ENCODE measurements around the gene TRMO. TPM values are rescaled to one million over a fixed set of nuclear protein-coding genes. Genes with fewer than 3 reads are reported as not detected.
A peak's percentile ranks its signal among the peaks of the same experiment; 100 is the strongest.

TRMO gene
- total and polyA plus RNA-seq, 7 donors = 6.7 to 13.9 (median 9.2) TPM

DNA sequence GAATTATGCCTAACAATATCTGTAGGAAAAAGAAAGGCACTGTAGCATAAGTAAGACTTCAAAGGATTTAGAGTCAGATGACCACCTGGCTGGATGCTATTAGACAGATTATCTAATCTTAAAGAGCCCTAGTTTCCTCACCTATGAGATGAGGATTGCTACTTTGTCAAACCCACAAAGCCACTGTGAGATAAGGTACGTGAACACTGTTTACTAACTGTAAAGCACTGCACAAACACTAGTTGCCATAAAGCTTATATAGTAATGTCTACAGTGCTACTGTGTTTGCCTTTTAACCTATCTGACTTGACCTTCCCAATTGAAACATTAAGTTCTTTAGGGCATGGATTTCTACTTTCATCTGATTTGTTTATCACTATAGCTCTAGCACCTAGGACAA, 10.3 kb downstream of the TRMO start:
- ATAC-seq (no peak), DNase-seq (no peak)
- H3K9me3 ChIP-seq = no peaks in the 10 kb centered on the region
- 95 to 97% (median 95%) methylated on average over 1 of the region's 1 CpG for WGBS, 3 donors
- TF ChIP-seq, protein P1, sequence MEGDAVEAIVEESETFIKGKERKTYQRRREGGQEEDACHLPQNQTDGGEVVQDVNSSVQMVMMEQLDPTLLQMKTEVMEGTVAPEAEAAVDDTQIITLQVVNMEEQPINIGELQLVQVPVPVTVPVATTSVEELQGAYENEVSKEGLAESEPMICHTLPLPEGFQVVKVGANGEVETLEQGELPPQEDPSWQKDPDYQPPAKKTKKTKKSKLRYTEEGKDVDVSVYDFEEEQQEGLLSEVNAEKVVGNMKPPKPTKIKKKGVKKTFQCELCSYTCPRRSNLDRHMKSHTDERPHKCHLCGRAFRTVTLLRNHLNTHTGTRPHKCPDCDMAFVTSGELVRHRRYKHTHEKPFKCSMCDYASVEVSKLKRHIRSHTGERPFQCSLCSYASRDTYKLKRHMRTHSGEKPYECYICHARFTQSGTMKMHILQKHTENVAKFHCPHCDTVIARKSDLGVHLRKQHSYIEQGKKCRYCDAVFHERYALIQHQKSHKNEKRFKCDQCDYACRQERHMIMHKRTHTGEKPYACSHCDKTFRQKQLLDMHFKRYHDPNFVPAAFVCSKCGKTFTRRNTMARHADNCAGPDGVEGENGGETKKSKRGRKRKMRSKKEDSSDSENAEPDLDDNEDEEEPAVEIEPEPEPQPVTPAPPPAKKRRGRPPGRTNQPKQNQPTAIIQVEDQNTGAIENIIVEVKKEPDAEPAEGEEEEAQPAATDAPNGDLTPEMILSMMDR (IDR thresholded peaks at IDR 0.05) = no peak
- H3K27ac ChIP-seq = no peak overlapping the region
- intact Hi-C loops (cut with DNase I) = loop anchor here in 1 of 2 donors (10.0 kb wide), 1 partner anchor 497 kb away; the partner anchor contains the start of gene TDRD7
- H3K4me3 ChIP-seq = no peak overlapping the region
- H3K36me3 ChIP-seq (ENCODE audit: insufficient read depth in 1 of 2, low read depth in 1 of 2) = peaks cover 22 to 88% of the 10 kb centered on the region in 2 donors
- no peaks in the 10 kb centered on the region for H3K27me3 ChIP-seq (ENCODE audit: insufficient read depth in 3 of 3, low read length in 2 of 3)
- H3K4me1 ChIP-seq = peaks cover 2% of the 10 kb centered on the region

DNA sequence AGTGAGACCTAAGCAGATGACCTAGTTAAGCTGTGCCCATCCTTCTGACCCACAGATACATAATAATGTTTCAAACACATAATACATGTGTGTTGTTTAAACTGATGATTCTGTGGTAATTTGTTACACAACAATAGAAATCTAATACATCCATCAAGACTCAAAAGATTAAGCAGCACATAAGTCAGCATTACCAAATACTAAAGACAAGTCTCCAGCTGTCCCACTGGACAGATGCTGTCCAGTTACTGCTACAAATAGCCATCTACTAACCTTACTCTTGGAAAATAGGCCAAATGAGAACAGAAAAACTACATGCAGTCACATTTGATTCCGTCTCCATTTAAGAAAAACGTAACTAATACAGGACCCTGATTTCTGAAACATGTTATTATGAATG, 10.8 kb downstream of the TRMO start:
- 91 to 92% (median 92%) methylated on average over 2 of the region's 2 CpGs for WGBS, 3 donors
- Histone ChIP-seq H3K27me3 (ENCODE audit: insufficient read depth in 3 of 3, low read length in 2 of 3) (no peaks in the 10 kb centered on the region), H3K9me3 (no peaks in the 10 kb centered on the region), H3K27ac (no peak overlapping the region), H3K4me1 (peaks cover 2% of the 10 kb centered on the region), H3K36me3 (ENCODE audit: insufficient read depth in 1 of 2, low read depth in 1 of 2) (peaks cover 22 to 88% of the 10 kb centered on the region in 2 donors), H3K4me3 (no peak overlapping the region)
- TF ChIP-seq, protein P1 (IDR thresholded peaks at IDR 0.05) = no peak
- peak in 3 of 4 donors; percentile 50 to 71 (median 57) for ATAC-seq
- intact Hi-C loops (cut with DNase I) = loop anchor here in 1 of 2 donors (10.0 kb wide), 1 partner anchor 497 kb away; the partner anchor contains the start of gene TDRD7
- no peak for DNase-seq

DNA sequence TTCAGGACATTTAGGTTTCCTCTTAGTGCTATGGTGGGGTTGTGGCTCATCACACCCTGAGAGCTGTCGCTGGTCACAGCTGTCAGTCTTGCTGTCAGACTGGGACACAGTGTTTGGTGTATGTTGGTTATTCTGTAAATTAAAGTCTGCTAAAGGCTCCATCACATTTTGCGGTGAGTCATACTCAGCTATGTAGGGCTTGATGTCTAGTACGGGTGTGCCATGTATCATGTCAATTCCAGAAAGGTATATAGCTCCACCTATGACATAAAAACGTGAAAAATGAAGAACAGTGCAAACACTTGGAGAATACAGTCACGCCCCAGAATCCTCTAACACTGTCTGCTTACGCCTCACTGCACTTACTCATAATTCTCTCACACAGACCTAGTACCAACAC, 11.9 kb downstream of the TRMO start:
- no peak overlapping the region for H3K27ac ChIP-seq
- WGBS, 3 donors = 89 to 95% (median 94%) methylated on average over 6 of the region's 6 CpGs
- no peak overlapping the region for H3K4me3 ChIP-seq
- H3K27me3 ChIP-seq (ENCODE audit: insufficient read depth in 3 of 3, low read length in 2 of 3) = no peaks in the 10 kb centered on the region
- H3K4me1 ChIP-seq = peaks cover 9% of the 10 kb centered on the region
- intact Hi-C loops (cut with DNase I) = loop anchor here in 1 of 2 donors (10.0 kb wide), 1 partner anchor 496 kb away; the partner anchor contains the start of gene TDRD7
- ATAC-seq (no peak), DNase-seq (no peak)
- TF ChIP-seq, protein P1 (IDR thresholded peaks at IDR 0.05) = no peak
- H3K9me3 ChIP-seq = no peaks in the 10 kb centered on the region
- peaks cover 15 to 80% of the 10 kb centered on the region in 2 donors for H3K36me3 ChIP-seq (ENCODE audit: insufficient read depth in 1 of 2, low read depth in 1 of 2)

DNA sequence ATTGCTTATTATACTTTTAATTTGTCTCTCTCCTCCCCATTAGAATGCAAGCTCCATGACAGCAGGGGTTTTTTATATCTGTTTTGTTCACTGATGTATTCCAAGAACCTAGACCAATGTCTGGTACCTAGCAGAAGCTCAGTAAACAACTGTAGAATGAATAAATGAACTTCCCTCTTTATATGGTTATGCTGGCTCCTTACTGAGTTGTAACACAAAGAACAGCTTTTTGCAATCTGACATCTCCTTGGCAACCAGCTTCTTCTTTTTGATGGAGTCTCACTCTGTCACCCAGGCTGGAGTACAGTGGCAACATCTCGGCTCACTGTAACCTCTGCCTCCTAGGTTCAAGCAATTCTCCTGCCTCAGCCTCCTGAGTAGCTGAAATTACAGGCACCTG, 13.6 kb downstream of the TRMO start:
- intact Hi-C loops (cut with DNase I) = loop anchor here in 1 of 2 donors (10.0 kb wide), 1 partner anchor 444 kb away; no protein-coding TSS in a partner anchor
- H3K4me3 ChIP-seq = no peak overlapping the region
- ATAC-seq (no peak), DNase-seq (no peak)
- H3K27ac ChIP-seq = no peak overlapping the region
- no peaks in the 10 kb centered on the region for H3K9me3 ChIP-seq
- WGBS, 3 donors = 80 to 85% (median 83%) methylated on average over 1 of the region's 1 CpG
- H3K36me3 ChIP-seq (ENCODE audit: insufficient read depth in 1 of 2, low read depth in 1 of 2) = peaks cover 13 to 75% of the 10 kb centered on the region in 2 donors
- peaks cover 9% of the 10 kb centered on the region for H3K4me1 ChIP-seq
- no peaks in the 10 kb centered on the region for H3K27me3 ChIP-seq (ENCODE audit: insufficient read depth in 3 of 3, low read length in 2 of 3)
- TF ChIP-seq, protein P1 (IDR thresholded peaks at IDR 0.05) = no peak

DNA sequence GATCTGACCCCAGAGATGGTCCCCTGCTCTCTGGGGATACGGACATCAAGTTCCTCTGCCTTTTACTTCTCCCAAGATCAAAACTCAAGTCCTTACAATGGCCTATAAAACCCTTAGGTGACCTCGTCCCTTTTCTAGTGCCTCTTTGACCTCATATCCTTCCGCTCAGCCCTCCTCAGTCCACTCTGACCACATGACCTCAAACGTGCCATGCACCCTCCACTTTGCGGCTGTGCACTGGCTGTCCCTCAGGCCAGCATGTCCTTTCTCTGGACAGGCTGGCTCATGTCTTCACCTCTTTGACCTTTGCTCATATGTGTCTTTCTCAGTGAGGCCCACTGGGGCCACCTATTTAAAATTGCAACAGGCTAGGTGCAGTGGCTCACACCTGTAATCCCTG, 14.7 kb downstream of the TRMO start:
- ATAC-seq (no peak), DNase-seq (no peak)
- H3K27ac ChIP-seq = no peak overlapping the region
- TF ChIP-seq, protein P1 (IDR thresholded peaks at IDR 0.05) = no peak
- peaks cover 9% of the 10 kb centered on the region for H3K4me1 ChIP-seq
- H3K36me3 ChIP-seq (ENCODE audit: insufficient read depth in 1 of 2, low read depth in 1 of 2) = peaks cover 13 to 67% of the 10 kb centered on the region in 2 donors
- intact Hi-C loops (cut with DNase I) = loop anchor here in 1 of 2 donors (10.0 kb wide), 1 partner anchor 443 kb away; no protein-coding TSS in a partner anchor
- no peaks in the 10 kb centered on the region for H3K27me3 ChIP-seq (ENCODE audit: insufficient read depth in 3 of 3, low read length in 2 of 3)
- H3K4me3 ChIP-seq = no peak overlapping the region
- H3K9me3 ChIP-seq = no peaks in the 10 kb centered on the region
- 84 to 85% (median 84%) methylated on average over 5 of the region's 5 CpGs for WGBS, 3 donors

All from psoas muscle (tissue), 8 donors.